Measurements from ENCODE around the gene DERA.
"Not testable (repeated sequence)": the region's sequence is repeated elsewhere in the genome, so short reads cannot be mapped to it uniquely, and the experiment has no call there.

DERA gene

GRCh38 chr12:16002880-16003279, 91.7 kb downstream of the DERA start:
- Histone ChIP-seq H3K27ac (ENCODE audit: low read depth, low read length) (no peak overlapping the region), H3K9ac (ENCODE audit: low read length) (no peak overlapping the region), H3K4me3 (ENCODE audit: low read length) (no peak overlapping the region), H3K4me1 (ENCODE audit: control insufficient read depth, insufficient read depth, low read length) (no peaks in the 10 kb centered on the region), H3K27me3 (ENCODE audit: control insufficient read depth, insufficient read depth, low read length) (no peaks in the 10 kb centered on the region), H3K36me3 (ENCODE audit: control insufficient read depth, insufficient read depth, low read length) (no peaks in the 10 kb centered on the region)

DNA sequence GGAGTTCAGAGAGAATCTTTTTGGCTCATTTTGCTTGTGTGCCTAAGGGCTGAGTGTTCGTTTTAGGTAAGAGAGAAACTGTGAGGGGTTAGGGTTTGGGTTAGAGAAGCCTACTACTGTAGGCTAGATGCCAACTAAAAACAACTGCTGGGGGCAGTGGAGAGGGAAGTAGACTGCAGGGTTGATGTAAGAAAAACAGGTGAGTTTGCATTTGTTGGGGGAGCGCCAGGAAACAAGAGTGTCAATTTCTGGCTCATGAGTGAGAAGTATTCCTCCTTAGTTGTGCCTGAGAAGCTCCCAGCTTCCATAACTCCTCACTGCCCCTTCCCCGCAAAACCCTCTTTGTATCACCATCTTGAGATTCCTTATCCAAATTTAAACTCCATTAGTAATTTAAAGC, 92.3 kb downstream of the DERA start:
- H3K9ac ChIP-seq (ENCODE audit: low read length) = no peak overlapping the region
- no peaks in the 10 kb centered on the region for H3K4me1 ChIP-seq (ENCODE audit: control insufficient read depth, insufficient read depth, low read length)
- H3K4me3 ChIP-seq (ENCODE audit: low read length) = no peak overlapping the region
- no peaks in the 10 kb centered on the region for H3K27me3 ChIP-seq (ENCODE audit: control insufficient read depth, insufficient read depth, low read length)
- no peak overlapping the region for H3K27ac ChIP-seq (ENCODE audit: low read depth, low read length)
- no peaks in the 10 kb centered on the region for H3K36me3 ChIP-seq (ENCODE audit: control insufficient read depth, insufficient read depth, low read length)

- H3K9ac ChIP-seq (ENCODE audit: low read length) = no peak overlapping the region
- peaks cover 2% of the 10 kb centered on the region for H3K36me3 ChIP-seq (ENCODE audit: control insufficient read depth, insufficient read depth, low read length)
- no peak overlapping the region for H3K27ac ChIP-seq (ENCODE audit: low read depth, low read length)
- no peaks in the 10 kb centered on the region for H3K4me1 ChIP-seq (ENCODE audit: control insufficient read depth, insufficient read depth, low read length)
- H3K4me3 ChIP-seq (ENCODE audit: low read length) = no peak overlapping the region
- no peaks in the 10 kb centered on the region for H3K27me3 ChIP-seq (ENCODE audit: control insufficient read depth, insufficient read depth, low read length)
Measured at GRCh38 chr12:16006752-16007151, 95.6 kb downstream of the DERA start.

DNA sequence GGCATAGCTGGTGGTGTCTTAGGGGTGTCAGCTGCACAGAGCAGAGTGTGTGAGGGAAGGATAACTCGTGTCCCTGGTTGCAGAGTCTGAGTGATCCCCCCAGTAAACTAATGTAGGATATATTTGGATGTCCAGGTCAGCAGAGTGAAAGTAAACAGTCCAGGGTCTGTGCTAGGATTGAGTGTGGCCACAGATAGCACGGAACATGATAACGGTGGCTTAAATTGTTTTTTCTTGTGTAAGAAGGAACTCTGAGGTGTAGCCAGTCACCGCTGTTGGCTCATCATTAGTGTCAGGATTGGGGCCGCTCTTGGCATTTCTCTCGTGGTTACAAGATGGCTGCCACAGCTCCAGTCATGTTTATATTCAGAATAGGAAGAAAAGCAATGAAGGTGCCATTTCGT, 97.3 kb downstream of the DERA start:
- no peak overlapping the region for H3K27ac ChIP-seq (ENCODE audit: low read depth, low read length)
- no peak overlapping the region for H3K9ac ChIP-seq (ENCODE audit: low read length)
- no peaks in the 10 kb centered on the region for H3K4me1 ChIP-seq (ENCODE audit: control insufficient read depth, insufficient read depth, low read length)
- no peak overlapping the region for H3K4me3 ChIP-seq (ENCODE audit: low read length)
- no peaks in the 10 kb centered on the region for H3K27me3 ChIP-seq (ENCODE audit: control insufficient read depth, insufficient read depth, low read length)
- peaks cover 2% of the 10 kb centered on the region for H3K36me3 ChIP-seq (ENCODE audit: control insufficient read depth, insufficient read depth, low read length)

DNA sequence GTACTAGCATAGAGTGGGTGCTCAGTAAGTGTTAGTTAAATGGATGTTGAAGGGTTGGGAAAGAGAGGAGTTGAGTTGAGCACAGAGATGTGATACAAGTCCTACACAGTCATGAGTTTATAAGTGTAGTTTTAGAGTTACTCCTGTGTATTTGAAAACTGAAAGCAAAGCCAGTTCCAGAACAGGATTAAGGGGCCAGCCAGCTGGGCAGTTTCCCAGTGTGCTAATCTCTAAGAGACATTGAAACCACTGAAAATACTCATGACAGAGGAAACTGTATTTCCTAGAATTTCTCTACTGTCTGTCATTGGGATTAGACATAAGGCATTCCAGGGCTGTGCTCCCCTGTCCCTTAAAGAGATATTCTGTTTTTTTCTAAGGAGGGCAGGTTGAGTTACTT, 101.0 kb downstream of the DERA start:
- H3K27ac ChIP-seq (ENCODE audit: low read depth, low read length) = no peak overlapping the region

DNA sequence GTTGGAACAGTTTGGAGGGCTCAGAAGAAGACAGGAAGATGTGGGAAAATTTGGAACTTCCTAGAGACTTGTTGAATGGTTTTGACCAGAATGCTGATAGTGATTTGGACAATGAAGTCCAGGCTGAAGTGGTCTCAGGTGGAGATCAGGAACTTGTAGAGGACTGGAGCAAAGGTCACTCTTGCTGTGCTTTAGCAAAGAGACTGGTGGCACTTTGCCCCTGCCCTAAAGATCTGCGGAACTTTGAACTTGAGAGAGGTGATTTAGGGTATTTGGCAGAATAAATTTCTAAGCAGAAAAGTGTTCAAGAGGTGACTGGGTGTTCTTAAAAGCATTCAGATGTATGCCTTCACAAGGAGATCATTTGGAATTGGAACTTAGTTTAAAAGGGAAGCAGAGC, 102.6 kb downstream of the DERA start:
- not testable (repeated sequence) for H3K27ac ChIP-seq (ENCODE audit: low read depth, low read length); H3K36me3 ChIP-seq (ENCODE audit: control insufficient read depth, insufficient read depth, low read length); H3K4me1 ChIP-seq (ENCODE audit: control insufficient read depth, insufficient read depth, low read length); H3K27me3 ChIP-seq (ENCODE audit: control insufficient read depth, insufficient read depth, low read length); H3K4me3 ChIP-seq (ENCODE audit: low read length); H3K9ac ChIP-seq (ENCODE audit: low read length)

More for the DNA sequence above, 101.0 kb downstream of the DERA start:
- no peak overlapping the region for H3K9ac ChIP-seq (ENCODE audit: low read length)
- H3K36me3 ChIP-seq (ENCODE audit: control insufficient read depth, insufficient read depth, low read length) = peaks cover 2% of the 10 kb centered on the region
- no peak overlapping the region for H3K4me3 ChIP-seq (ENCODE audit: low read length)
- no peaks in the 10 kb centered on the region for H3K27me3 ChIP-seq (ENCODE audit: control insufficient read depth, insufficient read depth, low read length)
- no peaks in the 10 kb centered on the region for H3K4me1 ChIP-seq (ENCODE audit: control insufficient read depth, insufficient read depth, low read length)

GRCh38 chr12:16014394-16014793, 103.3 kb downstream of the DERA start:
- H3K4me3 ChIP-seq (ENCODE audit: low read length); H3K36me3 ChIP-seq (ENCODE audit: control insufficient read depth, insufficient read depth, low read length); H3K9ac ChIP-seq (ENCODE audit: low read length); H3K27ac ChIP-seq (ENCODE audit: low read depth, low read length); H3K27me3 ChIP-seq (ENCODE audit: control insufficient read depth, insufficient read depth, low read length); H3K4me1 ChIP-seq (ENCODE audit: control insufficient read depth, insufficient read depth, low read length): not testable (repeated sequence)

- H3K4me1 ChIP-seq (ENCODE audit: control insufficient read depth, insufficient read depth, low read length) = no peaks in the 10 kb centered on the region
- H3K27ac ChIP-seq (ENCODE audit: low read depth, low read length) = no peak overlapping the region
- H3K36me3 ChIP-seq (ENCODE audit: control insufficient read depth, insufficient read depth, low read length) = no peaks in the 10 kb centered on the region
- no peaks in the 10 kb centered on the region for H3K27me3 ChIP-seq (ENCODE audit: control insufficient read depth, insufficient read depth, low read length)
- H3K9ac ChIP-seq (ENCODE audit: low read length) = no peak overlapping the region
- no peak overlapping the region for H3K4me3 ChIP-seq (ENCODE audit: low read length)
Measured at GRCh38 chr12:16016748-16017147, 105.6 kb downstream of the DERA start.

- no peak overlapping the region for H3K9ac ChIP-seq (ENCODE audit: low read length)
- no peak overlapping the region for H3K4me3 ChIP-seq (ENCODE audit: low read length)
- no peaks in the 10 kb centered on the region for H3K4me1 ChIP-seq (ENCODE audit: control insufficient read depth, insufficient read depth, low read length)
- H3K36me3 ChIP-seq (ENCODE audit: control insufficient read depth, insufficient read depth, low read length) = no peaks in the 10 kb centered on the region
- no peak overlapping the region for H3K27ac ChIP-seq (ENCODE audit: low read depth, low read length)
- H3K27me3 ChIP-seq (ENCODE audit: control insufficient read depth, insufficient read depth, low read length) = no peaks in the 10 kb centered on the region
Measured at GRCh38 chr12:16018306-16018705, 107.2 kb downstream of the DERA start.

DNA sequence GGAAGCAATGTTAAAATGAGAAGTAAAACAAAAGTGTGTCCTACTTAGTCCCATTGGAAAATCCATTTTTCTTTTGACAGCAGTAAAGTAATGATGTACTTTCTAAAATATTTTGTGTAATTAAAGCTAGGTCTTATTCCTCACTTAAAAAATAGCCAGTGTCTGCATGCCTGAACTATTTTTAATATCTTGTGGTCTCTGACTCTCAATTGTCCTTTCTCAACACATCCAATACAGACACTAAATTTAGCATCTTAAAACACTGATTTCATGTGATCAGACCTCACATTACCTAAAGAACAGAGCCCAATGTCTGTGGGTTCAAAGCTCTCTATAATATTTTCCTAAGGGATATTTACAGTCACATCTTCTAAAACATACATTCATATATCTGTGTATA, 108.0 kb downstream of the DERA start:
- no peak overlapping the region for H3K9ac ChIP-seq (ENCODE audit: low read length)
- no peak overlapping the region for H3K27ac ChIP-seq (ENCODE audit: low read depth, low read length)
- H3K4me1 ChIP-seq (ENCODE audit: control insufficient read depth, insufficient read depth, low read length) = no peaks in the 10 kb centered on the region
- no peak overlapping the region for H3K4me3 ChIP-seq (ENCODE audit: low read length)
- no peaks in the 10 kb centered on the region for H3K27me3 ChIP-seq (ENCODE audit: control insufficient read depth, insufficient read depth, low read length)
- H3K36me3 ChIP-seq (ENCODE audit: control insufficient read depth, insufficient read depth, low read length) = no peaks in the 10 kb centered on the region

GRCh38 chr12:16020031-16020430, 108.9 kb downstream of the DERA start:
- no peak overlapping the region for H3K27ac ChIP-seq (ENCODE audit: low read depth, low read length)
- H3K36me3 ChIP-seq (ENCODE audit: control insufficient read depth, insufficient read depth, low read length) = no peaks in the 10 kb centered on the region
- no peak overlapping the region for H3K4me3 ChIP-seq (ENCODE audit: low read length)
- no peaks in the 10 kb centered on the region for H3K27me3 ChIP-seq (ENCODE audit: control insufficient read depth, insufficient read depth, low read length)
- H3K4me1 ChIP-seq (ENCODE audit: control insufficient read depth, insufficient read depth, low read length) = no peaks in the 10 kb centered on the region
- H3K9ac ChIP-seq (ENCODE audit: low read length) = no peak overlapping the region

DNA sequence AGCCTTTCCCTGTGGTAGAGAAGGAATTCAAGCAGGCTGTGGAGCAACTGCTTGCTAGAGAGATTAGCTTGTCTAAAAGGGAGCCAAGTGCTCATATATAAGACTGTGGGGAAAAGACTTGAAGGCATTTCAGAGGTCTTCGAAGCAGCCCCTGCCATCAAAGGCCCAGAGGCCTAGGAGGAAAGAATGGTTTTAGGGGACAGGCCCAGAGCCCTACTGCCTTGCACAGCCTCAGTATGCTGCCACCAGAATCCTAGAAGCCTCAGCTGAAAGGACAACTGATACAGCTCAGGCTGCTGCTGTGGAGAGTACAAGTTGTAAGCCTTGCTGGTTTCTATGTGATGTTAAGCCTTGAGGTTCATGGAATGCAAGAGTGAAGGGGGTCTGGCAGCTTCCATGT, 109.9 kb downstream of the DERA start:
- H3K27ac ChIP-seq (ENCODE audit: low read depth, low read length) = no peak overlapping the region
- H3K9ac ChIP-seq (ENCODE audit: low read length) = no peak overlapping the region
- H3K4me3 ChIP-seq (ENCODE audit: low read length) = no peak overlapping the region
- no peaks in the 10 kb centered on the region for H3K4me1 ChIP-seq (ENCODE audit: control insufficient read depth, insufficient read depth, low read length)
- H3K27me3 ChIP-seq (ENCODE audit: control insufficient read depth, insufficient read depth, low read length) = no peaks in the 10 kb centered on the region
- H3K36me3 ChIP-seq (ENCODE audit: control insufficient read depth, insufficient read depth, low read length) = no peaks in the 10 kb centered on the region

- no peaks in the 10 kb centered on the region for H3K36me3 ChIP-seq (ENCODE audit: control insufficient read depth, insufficient read depth, low read length)
Measured at GRCh38 chr12:16021676-16022075, 110.5 kb downstream of the DERA start.

GRCh38 chr12:16027002-16027401, 115.9 kb downstream of the DERA start:
- no peaks in the 10 kb centered on the region for H3K4me1 ChIP-seq (ENCODE audit: control insufficient read depth, insufficient read depth, low read length)
- no peak overlapping the region for H3K4me3 ChIP-seq (ENCODE audit: low read length)
- H3K27me3 ChIP-seq (ENCODE audit: control insufficient read depth, insufficient read depth, low read length) = no peaks in the 10 kb centered on the region
- no peak overlapping the region for H3K9ac ChIP-seq (ENCODE audit: low read length)
- H3K36me3 ChIP-seq (ENCODE audit: control insufficient read depth, insufficient read depth, low read length) = no peaks in the 10 kb centered on the region
- no peak overlapping the region for H3K27ac ChIP-seq (ENCODE audit: low read depth, low read length)

More at GRCh38 chr12:16021676-16022075, 110.5 kb downstream of the DERA start:
- no peak overlapping the region for H3K4me3 ChIP-seq (ENCODE audit: low read length)
- H3K27ac ChIP-seq (ENCODE audit: low read depth, low read length) = no peak overlapping the region
- H3K4me1 ChIP-seq (ENCODE audit: control insufficient read depth, insufficient read depth, low read length) = no peaks in the 10 kb centered on the region
- no peaks in the 10 kb centered on the region for H3K27me3 ChIP-seq (ENCODE audit: control insufficient read depth, insufficient read depth, low read length)
- H3K9ac ChIP-seq (ENCODE audit: low read length) = no peak overlapping the region

Measured in rectal smooth muscle tissue (tissue), 1 donor.